HepG2 (cell line): ENCODE results near the gene STK31. TPM values are rescaled to one million over a fixed set of nuclear protein-coding genes. Genes with fewer than 3 reads are reported as not detected.

Source experiments
- ATAC-seq: fragments of 200-7000 bp; cut with Tn5 transposase; 3 replicates; pipeline ENCODE4 v1.9.1; 2020; ENCODE audit warnings: mild to moderate bottlenecking, moderate library complexity
- BruUV-seq: library from RNA; stranded (reverse); fragments of 400-500 nt; replicated peaks from 2 replicates; lab custom pipeline; 2021; lab: Mats Ljungman, UMichigan
- CTCF ChIA-PET: fragments of 300-600 bp; formaldehyde crosslinking; extraction: SDS; loops from one replicate; lab custom pipeline; 2021; ENCODE audit warnings: low total read pairs, inconsistent platforms, low intra/inter-chr PET ratio; lab: Yijun Ruan, JAX
- POLR2A ChIA-PET: fragments of 350-600 bp; sonication (Branson Sonifier 250); formaldehyde crosslinking; loops from one replicate; lab custom pipeline; 2020; ENCODE audit warnings: antibody characterized with exemption, inconsistent platforms; lab: Yijun Ruan, JAX
- DNase-seq: peaks from one replicate; pipeline ENCODE4 v3.0.0-alpha.2; 2015; ENCODE audit warnings: low spot score
- FAIRE-seq: peaks from 3 replicates; lab custom pipeline; 2011; peaks lifted over from hg19 to GRCh38; lab: Jason Lieb, UNC
- H2AFZ ChIP-seq: one replicate; pipeline ENCODE4 v1.6.1; 2011; ENCODE audit warnings: low read length, inconsistent platforms
- H3K27ac ChIP-seq: fragments of 300-600 bp; 3 replicates; pipeline ENCODE4 v1.8.0; 2011; ENCODE audit warnings: mixed run types, mild to moderate bottlenecking, mixed read lengths, low read length, inconsistent platforms; ENCODE audit not compliant: insufficient read depth; ENCODE audit errors: extremely low read length
- H3K27me3 ChIP-seq, 2 experiments: fragments of 200-600 bp in 1 of 2; 2 replicates in 1 of 2; 3 replicates in 1 of 2; pipeline versions ENCODE4 v1.6.0 to v1.8.0; 2011; ENCODE audit warnings: low read length in 2 of 2, mild to moderate bottlenecking in 2 of 2, moderate library complexity in 2 of 2, inconsistent platforms in 1 of 2; ENCODE audit not compliant: insufficient read depth in 2 of 2, control insufficient read depth in 1 of 2
- H3K36me3 ChIP-seq, 2 experiments: fragments of 200-600 bp in 1 of 2; replicated peaks in 1 of 2; 2 replicates in 1 of 2; 3 replicates in 1 of 2; pipeline versions ENCODE4 v1.5.1 to v1.8.0; 2011; ENCODE audit warnings: low read length in 2 of 2, inconsistent platforms in 1 of 2; ENCODE audit not compliant: insufficient read depth in 2 of 2, control insufficient read depth in 1 of 2
- H3K4me1 ChIP-seq: 2 replicates; pipeline ENCODE4 v1.5.1; 2012; ENCODE audit warnings: low read length, inconsistent platforms; ENCODE audit not compliant: insufficient read depth
- H3K4me2 ChIP-seq: 2 replicates; pipeline ENCODE4 v1.6.0; 2011; ENCODE audit warnings: low read depth, low read length, inconsistent platforms
- H3K4me3 ChIP-seq, 3 experiments: fragments of 200-600 bp in 1 of 3; sonication (generic), shearing (Covaris generic) in 1 of 3; replicated peaks in 1 of 3; 2 replicates each; pipeline ENCODE4 v1.5.1; 2011 to 2016; ENCODE audit warnings: low read length in 3 of 3, inconsistent platforms in 2 of 3, low read depth in 2 of 3, mild to moderate bottlenecking in 2 of 3, control low read depth in 1 of 3, mixed read lengths in 1 of 3; ENCODE audit not compliant: insufficient read depth in 1 of 3
- H3K79me2 ChIP-seq: one replicate; pipeline ENCODE4 v1.6.1; 2011; ENCODE audit warnings: low read length, inconsistent platforms; ENCODE audit not compliant: insufficient read depth
- H3K9ac ChIP-seq: 2 replicates; pipeline ENCODE4 v1.6.0; 2011; ENCODE audit warnings: mild to moderate bottlenecking, low read depth, low read length, inconsistent platforms; ENCODE audit not compliant: insufficient read depth
- H3K9me3 ChIP-seq: 2 replicates; pipeline ENCODE4 v1.5.1; 2012; ENCODE audit warnings: mild to moderate bottlenecking, low read length
- H4K20me1 ChIP-seq: 2 replicates; pipeline ENCODE4 v1.6.0; 2011; ENCODE audit warnings: inconsistent platforms, mild to moderate bottlenecking, low read length, moderate library complexity; ENCODE audit not compliant: insufficient read depth
- BRD4 ChIP-seq: sonication (generic); formaldehyde crosslinking; IDR thresholded peaks from 2 replicates; pipeline ENCODE4 v1.4.0; 2020; ENCODE audit warnings: missing genetic modification reagents
- IRF1 ChIP-seq: sonication (generic); formaldehyde crosslinking; IDR thresholded peaks from 2 replicates; pipeline ENCODE4 v1.4.0; 2020; ENCODE audit warnings: low read depth, mild to moderate bottlenecking, missing genetic modification reagents
- MYPOP ChIP-seq: sonication (generic); formaldehyde crosslinking; IDR thresholded peaks from 2 replicates; pipeline ENCODE4 v1.8.1; 2023; ENCODE audit warnings: mild to moderate bottlenecking, moderate library complexity, missing genetic modification reagents
- NFKBIZ ChIP-seq: IDR thresholded peaks from 2 replicates; pipeline ENCODE4 v1.6.1; 2018; ENCODE audit warnings: missing genetic modification reagents, missing compliant biosample characterization
- SALL2 ChIP-seq: sonication (generic); formaldehyde crosslinking; IDR thresholded peaks from 2 replicates; pipeline ENCODE4 v1.8.1; 2023; ENCODE audit warnings: mild to moderate bottlenecking, missing genetic modification reagents, inconsistent platforms
- ZNF121 ChIP-seq: sonication (generic); formaldehyde crosslinking; IDR thresholded peaks from 2 replicates; pipeline ENCODE4 v1.5.0; 2020; ENCODE audit warnings: mild to moderate bottlenecking, missing genetic modification reagents
- ZNF263 ChIP-seq: sonication (generic); formaldehyde crosslinking; IDR thresholded peaks from 2 replicates; pipeline ENCODE4 v1.4.0; 2020; ENCODE audit warnings: missing genetic modification reagents
- ZNF30 ChIP-seq: sonication (generic); formaldehyde crosslinking; IDR thresholded peaks from 2 replicates; pipeline ENCODE4 v1.5.0; 2020; ENCODE audit warnings: mild to moderate bottlenecking, missing genetic modification reagents
- ZNF724P ChIP-seq: sonication (generic); formaldehyde crosslinking; IDR thresholded peaks from 2 replicates; pipeline ENCODE4 v1.8.0; 2022; ENCODE audit warnings: missing genetic modification reagents, borderline replicate concordance
- WGBS: methylation state at CpG from one replicate; pipeline ENCODE4 v1.1.6; 2017; ENCODE audit warnings: low lambda C conversion rate; 5-methylcytosine and 5-hydroxymethylcytosine counted together
- in situ Hi-C: cut with HindIII; loops from 2 replicates; pipeline ENCODE4 v1.10.0; 2017; ENCODE audit warnings: low pct_unique_long_range_greater_than_20kb; ENCODE audit not compliant: extremely low pct_ligation_motif_present
- intact Hi-C: fragments of 100-400 bp; cut with micrococcal nuclease; formaldehyde crosslinking; loops from one replicate; pipeline ENCODE4 v1.10.0; 2022; ENCODE audit not compliant: unreplicated experiment
- polyA plus RNA-seq, 8 experiments: library from polyadenylated mRNA; depleted of rRNA in 3 of 8; stranded (reverse) in 7 of 8; unstranded in 1 of 8; fragments of >200 nt; fragmentation: Illumina TruSeq in 4 of 8; extraction: Trizol in 4 of 8; gene quantifications; 2 replicates each; pipeline versions ENCODE4 v1.2.1 to v1.2.3, GENCODE V29; 2011 to 2016; ENCODE audit warnings: low read depth in 4 of 8, missing spikeins in 1 of 8, mixed read lengths in 1 of 8; ENCODE audit not compliant: insufficient read depth in 1 of 8
- total RNA-seq, 5 experiments: library from RNA; depleted of rRNA; stranded (reverse); fragments of >200 nt; fragmentation: Illumina TruSeq; extraction: Trizol; gene quantifications; 2 replicates each; pipeline ENCODE4 v1.2.3, GENCODE V29; 2016; ENCODE audit warnings: low read depth in 1 of 5
- TF ChIP-seq, protein P1 (sequence below): IDR thresholded peaks from 2 replicates; pipeline ENCODE4 v1.6.1; 2012; ENCODE audit warnings: low read depth, low read length, improper control_type of control experiment
- TF ChIP-seq, protein P2 (sequence below): sonication (generic); formaldehyde crosslinking; conservative IDR thresholded peaks from 2 replicates; pipeline ENCODE4 v1.8.1; 2023; ENCODE audit warnings: missing genetic modification reagents

Gene STK31
- total and polyA plus RNA-seq, 2 of the 13 experiments (the other 11 are each of a cell fraction or from before 2014, with no cell fraction given), result not detected

DNA sequence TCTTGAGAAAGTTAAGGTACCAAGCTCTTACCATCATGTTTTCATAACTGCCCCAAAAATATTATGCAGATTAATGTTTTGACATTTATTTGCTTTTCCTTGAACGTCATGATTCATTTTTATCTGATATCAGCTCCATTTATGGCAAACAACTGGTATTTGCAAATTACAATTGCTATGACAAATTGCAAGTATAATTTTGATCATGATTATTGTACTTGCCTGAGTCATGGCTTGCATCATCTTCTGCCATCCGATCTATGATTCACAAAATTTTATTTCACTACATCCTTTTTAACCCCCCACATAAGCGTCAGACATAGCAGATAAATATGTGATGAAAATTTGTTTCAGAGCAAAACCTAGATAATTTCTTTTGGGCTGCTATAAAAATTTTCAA, 155.0 kb downstream of the STK31 start:
- no peaks in the 10 kb centered on the region for H3K79me2 ChIP-seq
- CTCF ChIA-PET, result no interaction called here
- H3K9ac ChIP-seq, result no peak overlapping the region
- DNase-seq (no peak), ATAC-seq (no peak), FAIRE-seq (no peak)
- TF ChIP-seq ZNF263 (CRISPR knock-in tag) (no peak), NFKBIZ (no peak), IRF1 (CRISPR knock-in tag) (no peak), SALL2 (CRISPR knock-in tag) (no peak), ZNF121 (CRISPR knock-in tag) (no peak), MYPOP (CRISPR knock-in tag) (no peak), ZNF30 (CRISPR knock-in tag) (no peak), BRD4 (CRISPR knock-in tag) (no peak), ZNF724P (CRISPR knock-in tag) (no peak)
- TF ChIP-seq, protein P1, sequence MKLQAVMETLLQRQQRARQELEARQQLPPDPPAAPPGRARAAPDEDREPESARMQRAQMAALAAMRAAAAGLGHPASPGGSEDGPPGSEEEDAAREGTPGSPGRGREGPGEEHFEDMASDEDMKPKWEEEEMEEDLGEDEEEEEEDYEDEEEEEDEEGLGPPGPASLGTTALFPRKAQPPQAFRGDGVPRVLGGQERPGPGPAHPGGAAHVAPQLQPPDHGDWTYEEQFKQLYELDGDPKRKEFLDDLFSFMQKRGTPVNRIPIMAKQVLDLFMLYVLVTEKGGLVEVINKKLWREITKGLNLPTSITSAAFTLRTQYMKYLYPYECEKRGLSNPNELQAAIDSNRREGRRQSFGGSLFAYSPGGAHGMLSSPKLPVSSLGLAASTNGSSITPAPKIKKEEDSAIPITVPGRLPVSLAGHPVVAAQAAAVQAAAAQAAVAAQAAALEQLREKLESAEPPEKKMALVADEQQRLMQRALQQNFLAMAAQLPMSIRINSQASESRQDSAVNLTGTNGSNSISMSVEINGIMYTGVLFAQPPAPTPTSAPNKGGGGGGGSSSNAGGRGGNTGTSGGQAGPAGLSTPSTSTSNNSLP, result no peak
- TF ChIP-seq, protein P2, sequence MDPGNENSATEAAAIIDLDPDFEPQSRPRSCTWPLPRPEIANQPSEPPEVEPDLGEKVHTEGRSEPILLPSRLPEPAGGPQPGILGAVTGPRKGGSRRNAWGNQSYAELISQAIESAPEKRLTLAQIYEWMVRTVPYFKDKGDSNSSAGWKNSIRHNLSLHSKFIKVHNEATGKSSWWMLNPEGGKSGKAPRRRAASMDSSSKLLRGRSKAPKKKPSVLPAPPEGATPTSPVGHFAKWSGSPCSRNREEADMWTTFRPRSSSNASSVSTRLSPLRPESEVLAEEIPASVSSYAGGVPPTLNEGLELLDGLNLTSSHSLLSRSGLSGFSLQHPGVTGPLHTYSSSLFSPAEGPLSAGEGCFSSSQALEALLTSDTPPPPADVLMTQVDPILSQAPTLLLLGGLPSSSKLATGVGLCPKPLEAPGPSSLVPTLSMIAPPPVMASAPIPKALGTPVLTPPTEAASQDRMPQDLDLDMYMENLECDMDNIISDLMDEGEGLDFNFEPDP (CRISPR knock-in tag), result no peak
- no peak overlapping the region for H2AFZ ChIP-seq
- no peaks in the 10 kb centered on the region for H3K9me3 ChIP-seq
- no TSS peak for BruUV-seq
- intact Hi-C loops (loop anchor here (10.0 kb wide), 1 partner anchor 240 kb away; no protein-coding TSS in a partner anchor), in situ Hi-C loops (loop anchor here (10.0 kb wide), 1 partner anchor 540 kb away; no protein-coding TSS in a partner anchor)
- WGBS, result 2% methylated on average over 3 of the region's 3 CpGs
- H3K27ac ChIP-seq, result no peak overlapping the region
- no peak overlapping the region for H3K4me2 ChIP-seq
- H3K36me3 ChIP-seq, result no peaks in the 10 kb centered on the region
- H4K20me1 ChIP-seq, result no peaks in the 10 kb centered on the region
- H3K4me1 ChIP-seq, result no peaks in the 10 kb centered on the region
- no peak overlapping the region for H3K4me3 ChIP-seq
- no peaks in the 10 kb centered on the region for H3K27me3 ChIP-seq
- POLR2A ChIA-PET, result no interaction called here
